ENCODE measurements around the gene GBX2.

The GBX2 gene

GRCh38 chr2:236175548-236176150 lies 7.5 kb upstream of the GBX2 start:
- H3K27me3 ChIP-seq (ENCODE audit: insufficient read depth, low read length, poor library complexity), result no peaks in the 10 kb centered on the region

DNA sequence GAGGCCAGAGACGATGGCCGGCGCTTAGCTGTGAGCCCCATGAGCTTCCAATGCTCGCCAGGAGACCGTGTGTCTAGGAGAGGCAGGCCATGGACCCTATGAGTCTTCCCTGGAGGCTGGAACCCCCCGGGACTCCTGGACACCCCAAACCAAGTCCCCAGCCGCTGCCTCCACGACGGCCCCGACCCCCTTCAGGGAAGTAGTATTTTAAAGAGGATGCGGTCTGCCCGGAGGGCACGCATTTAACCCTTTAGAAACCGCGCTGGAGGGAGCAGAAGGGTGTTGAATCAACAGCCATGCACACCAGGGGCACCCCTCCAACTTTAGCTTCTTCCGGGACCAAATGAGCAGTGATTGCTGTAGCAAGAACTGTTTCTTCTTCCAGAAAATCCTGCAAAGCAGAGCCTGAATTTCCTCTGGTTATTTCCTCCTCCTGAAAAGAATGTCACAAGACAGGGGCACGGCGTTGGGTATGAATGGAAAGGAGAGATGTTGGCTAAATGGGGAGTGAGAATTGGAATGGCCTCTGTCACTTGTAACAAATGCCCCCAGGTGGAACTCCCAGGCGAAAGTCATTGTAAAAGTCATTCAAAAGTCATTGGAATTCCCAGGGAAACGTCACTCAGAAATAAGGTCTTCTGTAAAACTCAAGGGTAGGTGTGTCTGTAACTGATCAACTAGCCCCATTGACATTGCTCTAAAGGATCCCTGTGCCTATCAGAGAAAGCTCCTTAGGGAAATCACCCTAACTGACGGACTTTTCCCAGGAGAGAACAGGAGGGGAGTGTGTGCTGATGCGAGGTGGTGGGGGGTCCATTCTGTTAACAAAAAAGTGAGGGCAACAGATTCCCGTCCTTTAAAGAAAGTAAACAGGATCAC lies 5.8 kb upstream of the GBX2 start:
- Histone ChIP-seq H3K36me3 (ENCODE audit: insufficient read depth, low read length) (no peaks in the 10 kb centered on the region), H3K9me3 (ENCODE audit: insufficient read depth, low read length, severe bottlenecking) (no peaks in the 10 kb centered on the region), H3K9ac (ENCODE audit: low read depth, low read length) (no peak overlapping the region), H3K27me3 (ENCODE audit: insufficient read depth, low read length, poor library complexity) (no peaks in the 10 kb centered on the region), H3K79me2 (ENCODE audit: insufficient read depth, low read length) (no peaks in the 10 kb centered on the region), H4K20me1 (ENCODE audit: insufficient read depth, low read length) (no peaks in the 10 kb centered on the region), H2AFZ (ENCODE audit: low read depth, low read length) (no peak overlapping the region), H3K4me3 (ENCODE audit: low read depth in 1 of 2, low read length in 2 of 2) (no peak overlapping the region), H3K4me2 (ENCODE audit: insufficient read depth, low read length) (no peak overlapping the region), H3K4me1 (ENCODE audit: insufficient read depth, low read length) (no peaks in the 10 kb centered on the region), H3K27ac (ENCODE audit: low read length) (no peak overlapping the region)
- no peak for DNase-seq
- no peak for ATAC-seq (ENCODE audit: insufficient read depth, low read depth)
- TF ChIP-seq CTCF (IDR thresholded peaks at IDR 0.05; ENCODE audit: borderline replicate concordance, extremely low read depth, low read length, poor library complexity, severe bottlenecking) (no peak), EZH2 (IDR thresholded peaks at IDR 0.05; ENCODE audit: borderline replicate concordance, low read depth, low read length, severe bottlenecking) (no peak)

More at GRCh38 chr2:236175548-236176150, 7.5 kb upstream of the GBX2 start:
- no peak for TF ChIP-seq EZH2 (IDR thresholded peaks at IDR 0.05; ENCODE audit: borderline replicate concordance, low read depth, low read length, severe bottlenecking)
- no peak for TF ChIP-seq CTCF (IDR thresholded peaks at IDR 0.05; ENCODE audit: borderline replicate concordance, extremely low read depth, low read length, poor library complexity, severe bottlenecking)
- no peak overlapping the region for H3K4me2 ChIP-seq (ENCODE audit: insufficient read depth, low read length)
- no peak for DNase-seq
- H3K4me3 ChIP-seq (ENCODE audit: low read depth in 1 of 2, low read length in 2 of 2), result no peak overlapping the region
- no peak overlapping the region for H3K27ac ChIP-seq (ENCODE audit: low read length)
- ATAC-seq (ENCODE audit: insufficient read depth, low read depth), result no peak
- no peaks in the 10 kb centered on the region for H3K4me1 ChIP-seq (ENCODE audit: insufficient read depth, low read length)
- H2AFZ ChIP-seq (ENCODE audit: low read depth, low read length), result no peak overlapping the region
- H3K9ac ChIP-seq (ENCODE audit: low read depth, low read length), result no peak overlapping the region
- H3K79me2 ChIP-seq (ENCODE audit: insufficient read depth, low read length), result no peaks in the 10 kb centered on the region
- no peaks in the 10 kb centered on the region for H4K20me1 ChIP-seq (ENCODE audit: insufficient read depth, low read length)
- no peaks in the 10 kb centered on the region for H3K9me3 ChIP-seq (ENCODE audit: insufficient read depth, low read length, severe bottlenecking)
- H3K36me3 ChIP-seq (ENCODE audit: insufficient read depth, low read length), result no peaks in the 10 kb centered on the region

- H3K9me3 ChIP-seq (ENCODE audit: insufficient read depth, low read length, severe bottlenecking), result no peaks in the 10 kb centered on the region
- ATAC-seq (ENCODE audit: insufficient read depth, low read depth) (no peak), DNase-seq (no peak)
- no peak overlapping the region for H2AFZ ChIP-seq (ENCODE audit: low read depth, low read length)
- H3K9ac ChIP-seq (ENCODE audit: low read depth, low read length), result no peak overlapping the region
- H3K4me3 ChIP-seq (ENCODE audit: low read depth in 1 of 2, low read length in 2 of 2), result no peak overlapping the region
- H3K79me2 ChIP-seq (ENCODE audit: insufficient read depth, low read length), result no peaks in the 10 kb centered on the region
- no peak overlapping the region for H3K4me2 ChIP-seq (ENCODE audit: insufficient read depth, low read length)
- no peaks in the 10 kb centered on the region for H3K4me1 ChIP-seq (ENCODE audit: insufficient read depth, low read length)
- H4K20me1 ChIP-seq (ENCODE audit: insufficient read depth, low read length), result no peaks in the 10 kb centered on the region
- no peak for TF ChIP-seq CTCF (IDR thresholded peaks at IDR 0.05; ENCODE audit: borderline replicate concordance, extremely low read depth, low read length, poor library complexity, severe bottlenecking)
- no peak for TF ChIP-seq EZH2 (IDR thresholded peaks at IDR 0.05; ENCODE audit: borderline replicate concordance, low read depth, low read length, severe bottlenecking)
- no peak overlapping the region for H3K27ac ChIP-seq (ENCODE audit: low read length)
- no peaks in the 10 kb centered on the region for H3K36me3 ChIP-seq (ENCODE audit: insufficient read depth, low read length)
- H3K27me3 ChIP-seq (ENCODE audit: insufficient read depth, low read length, poor library complexity), result no peaks in the 10 kb centered on the region
Observed at GRCh38 chr2:236173036-236173728, 5.0 kb upstream of the GBX2 start.

All from DND-41 (cell line).